GM23338 (cell line): ENCODE measurements around the gene GPATCH2. TPM values are rescaled to one million over a fixed set of nuclear protein-coding genes. Genes with fewer than 3 reads are reported as not detected.

Experiments used
- ATAC-seq: fragments of 200-7000 bp; cut with Tn5 transposase; 3 replicates; pipeline ENCODE4 v1.9.1; 2020
- DNase-seq: peaks from one replicate; pipeline ENCODE4 v3.0.0-alpha.2; 2015; ENCODE audit warnings: low spot score
- H2AFZ ChIP-seq: fragments of 200-600 bp; sonication (generic); 2 replicates; pipeline ENCODE4 v1.8.0; 2016; ENCODE audit warnings: antibody characterized with exemption, mild to moderate bottlenecking, moderate library complexity
- H3F3A ChIP-seq: fragments of 200-600 bp; sonication (generic); replicated peaks from 2 replicates; pipeline ENCODE4 v1.8.0; 2017; ENCODE audit warnings: antibody characterized with exemption, mixed run types, low read depth
- H3K27ac ChIP-seq: fragments of 200-600 bp; sonication (generic); 2 replicates; pipeline ENCODE4 v1.6.1; 2016; ENCODE audit warnings: low read depth
- H3K27me3 ChIP-seq: fragments of 200-600 bp; sonication (generic); 2 replicates; pipeline ENCODE4 v1.8.0; 2016; ENCODE audit warnings: mild to moderate bottlenecking, mixed run types, moderate library complexity; ENCODE audit not compliant: insufficient read depth
- H3K36me3 ChIP-seq: fragments of 200-600 bp; sonication (generic); 2 replicates; pipeline ENCODE4 v1.8.0; 2016; ENCODE audit warnings: mild to moderate bottlenecking; ENCODE audit not compliant: insufficient read depth
- H3K4me1 ChIP-seq: fragments of 200-600 bp; sonication (generic); 2 replicates; pipeline ENCODE4 v1.8.0; 2016; ENCODE audit warnings: mild to moderate bottlenecking, moderate library complexity; ENCODE audit not compliant: insufficient read depth
- H3K4me2 ChIP-seq: fragments of 200-600 bp; sonication (generic); 2 replicates; pipeline ENCODE4 v1.7.1; 2017; ENCODE audit warnings: mixed run types
- H3K4me3 ChIP-seq: fragments of 200-600 bp; sonication (generic); 2 replicates; pipeline ENCODE4 v1.6.1; 2016; ENCODE audit warnings: mixed run types
- H3K79me2 ChIP-seq: fragments of 200-600 bp; sonication (generic); replicated peaks from 2 replicates; pipeline ENCODE4 v1.8.0; 2017; ENCODE audit warnings: mild to moderate bottlenecking; ENCODE audit not compliant: insufficient read depth
- H3K9me2 ChIP-seq: fragments of 200-600 bp; sonication (generic); 2 replicates; pipeline ENCODE4 v1.8.0; 2017; ENCODE audit not compliant: insufficient read depth
- H4K20me1 ChIP-seq: fragments of 200-600 bp; sonication (generic); replicated peaks from 2 replicates; pipeline ENCODE4 v1.8.0; 2017; ENCODE audit warnings: mild to moderate bottlenecking; ENCODE audit not compliant: insufficient read depth
- H3K27ac Mint-ChIP-seq: 2 replicates; pipeline ENCODE4 v1.8.0; 2020; ENCODE audit warnings: inconsistent platforms, mild to moderate bottlenecking, moderate library complexity, mixed read lengths
- H3K27me3 Mint-ChIP-seq: 3 replicates; pipeline ENCODE4 v1.8.0; 2022; ENCODE audit warnings: low read depth, mild to moderate bottlenecking, moderate library complexity, mixed read lengths, inconsistent platforms; ENCODE audit not compliant: insufficient read depth, poor library complexity
- H3K36me3 Mint-ChIP-seq: 3 replicates; pipeline ENCODE4 v1.8.0; 2021; ENCODE audit warnings: low read depth, mild to moderate bottlenecking, inconsistent platforms, moderate library complexity, mixed read lengths
- H3K4me1 Mint-ChIP-seq: 3 replicates; pipeline ENCODE4 v1.8.0; 2020; ENCODE audit warnings: mild to moderate bottlenecking, inconsistent platforms, mixed read lengths
- H3K4me3 Mint-ChIP-seq: 3 replicates; pipeline ENCODE4 v1.8.0; 2021; ENCODE audit warnings: moderate library complexity, mild to moderate bottlenecking, inconsistent platforms, mixed read lengths
- H3K9me3 Mint-ChIP-seq: 3 replicates; pipeline ENCODE4 v1.8.0; 2020; ENCODE audit warnings: moderate library complexity, mild to moderate bottlenecking, inconsistent platforms, mixed read lengths
- CREB1 ChIP-seq: fragments of 250-450 bp; sonication (Bioruptor Pico); IDR thresholded peaks from 2 replicates; pipeline ENCODE4 v1.5.0; 2020; ENCODE audit warnings: low read depth, mild to moderate bottlenecking, moderate library complexity
- EZH2 ChIP-seq: fragments of 200-600 bp; sonication (generic); IDR thresholded peaks from one replicate; pipeline ENCODE4 v1.8.0; 2017; ENCODE audit warnings: antibody characterized with exemption, mild to moderate bottlenecking, low read depth; ENCODE audit not compliant: unreplicated experiment
- EZH2phosphoT487 ChIP-seq: fragments of 200-600 bp; sonication (generic); IDR thresholded peaks from one replicate; pipeline ENCODE4 v1.8.1; 2018; ENCODE audit warnings: antibody characterized with exemption; ENCODE audit not compliant: unreplicated experiment
- JUNB ChIP-seq: IDR thresholded peaks from one replicate; pipeline ENCODE4 v1.6.1; 2016; ENCODE audit warnings: antibody characterized with exemption; ENCODE audit not compliant: unreplicated experiment
- NANOG ChIP-seq: IDR thresholded peaks from 2 replicates; pipeline ENCODE4 v1.6.1; 2016; ENCODE audit warnings: antibody characterized with exemption, borderline replicate concordance
- POLR2AphosphoS5 ChIP-seq: IDR thresholded peaks from 2 replicates; pipeline ENCODE4 v1.6.1; 2016; ENCODE audit warnings: antibody characterized with exemption, low read depth
- REST ChIP-seq: IDR thresholded peaks from one replicate; pipeline ENCODE4 v1.6.1; 2018; ENCODE audit warnings: antibody characterized with exemption; ENCODE audit not compliant: unreplicated experiment
- ZNF114 ChIP-seq: fragments of 250-450 bp; sonication (Bioruptor Pico); IDR thresholded peaks from 2 replicates; pipeline ENCODE4 v1.5.0; 2020; ENCODE audit warnings: mild to moderate bottlenecking, moderate library complexity
- ZNF331 ChIP-seq: fragments of 250-450 bp; sonication (Bioruptor Pico); IDR thresholded peaks from 2 replicates; pipeline ENCODE4 v1.5.0; 2020; ENCODE audit warnings: low read depth, mild to moderate bottlenecking, moderate library complexity
- polyA plus RNA-seq: library from polyadenylated mRNA; unstranded; fragments of >200 nt; fragmentation: Nextera tagmentation; extraction: Ambion mirVana; gene quantifications from 2 replicates; pipeline ENCODE4 v1.2.1, GENCODE V29; 2016
- total RNA-seq: library from RNA; depleted of rRNA; stranded (reverse); fragments of >200 nt; shearing (Covaris generic); gene quantifications from 2 replicates; pipeline ENCODE4 v1.2.3, GENCODE V29; 2014
- TF ChIP-seq, protein P1 (sequence below): fragments of 250-450 bp; sonication (Bioruptor Pico); IDR thresholded peaks from 2 replicates; pipeline ENCODE4 v1.5.0; 2020; ENCODE audit warnings: mild to moderate bottlenecking, moderate library complexity
- TF ChIP-seq, protein P2 (sequence below), 2 experiments: fragments of 200-600 bp in 1 of 2; sonication (generic) in 1 of 2; conservative IDR thresholded peaks; 2 replicates each; pipeline versions ENCODE4 v1.5.1 to v1.6.1; 2016 to 2017; ENCODE audit warnings: antibody characterized with exemption in 2 of 2, low read depth in 2 of 2, mild to moderate bottlenecking in 2 of 2, moderate library complexity in 1 of 2
- TF ChIP-seq, protein P3 (sequence below): IDR thresholded peaks from 2 replicates; pipeline ENCODE4 v1.6.1; 2016; ENCODE audit warnings: antibody characterized with exemption

GPATCH2 gene
- total and polyA plus RNA-seq, 2 experiments from 2014 or later = 12.3 to 26.7 TPM

DNA sequence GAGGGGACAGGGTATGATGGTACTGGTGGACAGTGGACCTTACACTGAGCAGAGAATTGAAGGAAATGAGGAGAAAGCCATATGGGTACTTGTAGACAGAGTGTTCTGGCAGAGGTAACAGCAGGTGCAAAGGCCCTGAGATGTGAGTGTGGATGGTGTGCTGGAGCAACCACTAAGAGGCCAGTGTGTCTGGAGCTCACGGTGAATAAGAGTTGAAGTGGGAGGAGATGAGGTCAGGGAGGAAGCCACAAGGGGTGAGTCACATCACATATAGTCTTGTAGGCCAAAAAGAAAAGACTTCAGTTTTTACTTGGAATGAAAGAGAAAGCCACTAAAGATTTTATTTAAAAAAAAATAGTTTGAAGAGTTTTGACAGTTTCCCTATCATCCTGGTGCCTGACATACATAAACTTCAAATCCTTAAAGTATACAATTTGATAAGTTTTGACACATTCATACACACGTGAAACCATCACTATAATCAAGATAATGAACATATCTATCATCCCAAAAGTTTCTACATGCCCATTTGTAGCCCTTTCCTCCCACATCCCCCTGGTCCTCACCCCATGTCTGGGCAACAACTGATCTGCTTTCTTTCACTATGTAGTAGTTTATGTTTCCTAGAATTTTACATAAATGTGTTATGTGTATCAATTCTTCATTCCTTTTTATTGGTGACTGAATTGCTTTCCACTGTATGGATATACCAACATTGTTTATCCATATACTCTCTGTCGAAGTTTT lies 148.4 kb downstream of the GPATCH2 start (continued):
- TF ChIP-seq JUNB (no peak), EZH2 (no peak)

DNA sequence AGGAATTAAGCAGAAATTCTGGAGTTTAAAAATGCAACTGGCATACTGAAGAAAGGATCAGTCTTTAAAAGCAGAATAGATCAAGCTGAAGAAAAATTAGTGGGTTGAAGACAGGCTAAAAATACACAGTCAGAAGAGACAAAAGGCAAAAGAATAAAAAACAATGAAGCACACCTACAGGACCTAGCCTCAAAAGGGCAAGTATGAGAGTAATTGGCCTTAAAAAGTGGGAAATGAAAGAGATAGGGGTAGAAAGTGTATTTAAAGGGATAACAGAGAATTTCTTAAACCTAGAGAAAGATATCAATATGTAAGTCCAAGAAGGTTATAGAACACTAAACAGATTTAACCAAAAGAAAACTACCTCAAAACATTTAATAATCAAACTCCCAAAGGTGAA lies 152.4 kb downstream of the GPATCH2 start:
- ATAC-seq (no peak), DNase-seq (no peak)
- Histone ChIP-seq H4K20me1 (no peaks in the 10 kb centered on the region), H2AFZ (no peak overlapping the region), H3K27ac (no peak overlapping the region), H3F3A (no peaks in the 10 kb centered on the region), H3K36me3 (no peaks in the 10 kb centered on the region), H3K4me2 (no peak overlapping the region), H3K79me2 (no peaks in the 10 kb centered on the region), H3K4me3 (no peak overlapping the region), H3K4me1 (no peaks in the 10 kb centered on the region), H3K27me3 (no peaks in the 10 kb centered on the region), H3K9me2 (no peaks in the 10 kb centered on the region)
- H3K27me3 Mint-ChIP-seq = peaks cover 1% of the 10 kb centered on the region
- H3K36me3 Mint-ChIP-seq = no peaks in the 10 kb centered on the region
- no peaks in the 10 kb centered on the region for H3K9me3 Mint-ChIP-seq
- H3K4me1 Mint-ChIP-seq = no peaks in the 10 kb centered on the region
- H3K4me3 Mint-ChIP-seq = no peak overlapping the region
- no peak for TF ChIP-seq EZH2
- TF ChIP-seq, protein P1, sequence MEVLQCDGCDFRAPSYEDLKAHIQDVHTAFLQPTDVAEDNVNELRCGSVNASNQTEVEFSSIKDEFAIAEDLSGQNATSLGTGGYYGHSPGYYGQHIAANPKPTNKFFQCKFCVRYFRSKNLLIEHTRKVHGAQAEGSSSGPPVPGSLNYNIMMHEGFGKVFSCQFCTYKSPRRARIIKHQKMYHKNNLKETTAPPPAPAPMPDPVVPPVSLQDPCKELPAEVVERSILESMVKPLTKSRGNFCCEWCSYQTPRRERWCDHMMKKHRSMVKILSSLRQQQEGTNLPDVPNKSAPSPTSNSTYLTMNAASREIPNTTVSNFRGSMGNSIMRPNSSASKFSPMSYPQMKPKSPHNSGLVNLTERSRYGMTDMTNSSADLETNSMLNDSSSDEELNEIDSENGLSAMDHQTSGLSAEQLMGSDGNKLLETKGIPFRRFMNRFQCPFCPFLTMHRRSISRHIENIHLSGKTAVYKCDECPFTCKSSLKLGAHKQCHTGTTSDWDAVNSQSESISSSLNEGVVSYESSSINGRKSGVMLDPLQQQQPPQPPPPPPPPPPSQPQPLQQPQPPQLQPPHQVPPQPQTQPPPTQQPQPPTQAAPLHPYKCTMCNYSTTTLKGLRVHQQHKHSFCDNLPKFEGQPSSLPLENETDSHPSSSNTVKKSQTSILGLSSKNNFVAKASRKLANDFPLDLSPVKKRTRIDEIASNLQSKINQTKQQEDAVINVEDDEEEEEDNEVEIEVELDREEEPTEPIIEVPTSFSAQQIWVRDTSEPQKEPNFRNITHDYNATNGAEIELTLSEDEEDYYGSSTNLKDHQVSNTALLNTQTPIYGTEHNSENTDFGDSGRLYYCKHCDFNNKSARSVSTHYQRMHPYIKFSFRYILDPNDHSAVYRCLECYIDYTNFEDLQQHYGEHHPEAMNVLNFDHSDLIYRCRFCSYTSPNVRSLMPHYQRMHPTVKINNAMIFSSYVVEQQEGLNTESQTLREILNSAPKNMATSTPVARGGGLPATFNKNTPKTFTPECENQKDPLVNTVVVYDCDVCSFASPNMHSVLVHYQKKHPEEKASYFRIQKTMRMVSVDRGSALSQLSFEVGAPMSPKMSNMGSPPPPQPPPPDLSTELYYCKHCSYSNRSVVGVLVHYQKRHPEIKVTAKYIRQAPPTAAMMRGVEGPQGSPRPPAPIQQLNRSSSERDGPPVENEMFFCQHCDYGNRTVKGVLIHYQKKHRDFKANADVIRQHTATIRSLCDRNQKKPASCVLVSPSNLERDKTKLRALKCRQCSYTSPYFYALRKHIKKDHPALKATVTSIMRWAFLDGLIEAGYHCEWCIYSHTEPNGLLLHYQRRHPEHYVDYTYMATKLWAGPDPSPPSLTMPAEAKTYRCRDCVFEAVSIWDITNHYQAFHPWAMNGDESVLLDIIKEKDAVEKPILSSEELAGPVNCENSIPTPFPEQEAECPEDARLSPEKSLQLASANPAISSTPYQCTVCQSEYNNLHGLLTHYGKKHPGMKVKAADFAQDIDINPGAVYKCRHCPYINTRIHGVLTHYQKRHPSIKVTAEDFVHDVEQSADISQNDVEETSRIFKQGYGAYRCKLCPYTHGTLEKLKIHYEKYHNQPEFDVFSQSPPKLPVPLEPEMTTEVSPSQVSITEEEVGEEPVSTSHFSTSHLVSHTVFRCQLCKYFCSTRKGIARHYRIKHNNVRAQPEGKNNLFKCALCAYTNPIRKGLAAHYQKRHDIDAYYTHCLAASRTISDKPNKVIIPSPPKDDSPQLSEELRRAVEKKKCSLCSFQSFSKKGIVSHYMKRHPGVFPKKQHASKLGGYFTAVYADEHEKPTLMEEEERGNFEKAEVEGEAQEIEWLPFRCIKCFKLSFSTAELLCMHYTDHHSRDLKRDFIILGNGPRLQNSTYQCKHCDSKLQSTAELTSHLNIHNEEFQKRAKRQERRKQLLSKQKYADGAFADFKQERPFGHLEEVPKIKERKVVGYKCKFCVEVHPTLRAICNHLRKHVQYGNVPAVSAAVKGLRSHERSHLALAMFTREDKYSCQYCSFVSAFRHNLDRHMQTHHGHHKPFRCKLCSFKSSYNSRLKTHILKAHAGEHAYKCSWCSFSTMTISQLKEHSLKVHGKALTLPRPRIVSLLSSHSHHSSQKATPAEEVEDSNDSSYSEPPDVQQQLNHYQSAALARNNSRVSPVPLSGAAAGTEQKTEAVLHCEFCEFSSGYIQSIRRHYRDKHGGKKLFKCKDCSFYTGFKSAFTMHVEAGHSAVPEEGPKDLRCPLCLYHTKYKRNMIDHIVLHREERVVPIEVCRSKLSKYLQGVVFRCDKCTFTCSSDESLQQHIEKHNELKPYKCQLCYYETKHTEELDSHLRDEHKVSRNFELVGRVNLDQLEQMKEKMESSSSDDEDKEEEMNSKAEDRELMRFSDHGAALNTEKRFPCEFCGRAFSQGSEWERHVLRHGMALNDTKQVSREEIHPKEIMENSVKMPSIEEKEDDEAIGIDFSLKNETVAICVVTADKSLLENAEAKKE (CRISPR knock-in tag) = no peak
- TF ChIP-seq JUNB = no peak
- no peak for TF ChIP-seq REST
- no peak for TF ChIP-seq ZNF114 (CRISPR knock-in tag)
- no peak for TF ChIP-seq ZNF331 (CRISPR knock-in tag)
- TF ChIP-seq, protein P2, sequence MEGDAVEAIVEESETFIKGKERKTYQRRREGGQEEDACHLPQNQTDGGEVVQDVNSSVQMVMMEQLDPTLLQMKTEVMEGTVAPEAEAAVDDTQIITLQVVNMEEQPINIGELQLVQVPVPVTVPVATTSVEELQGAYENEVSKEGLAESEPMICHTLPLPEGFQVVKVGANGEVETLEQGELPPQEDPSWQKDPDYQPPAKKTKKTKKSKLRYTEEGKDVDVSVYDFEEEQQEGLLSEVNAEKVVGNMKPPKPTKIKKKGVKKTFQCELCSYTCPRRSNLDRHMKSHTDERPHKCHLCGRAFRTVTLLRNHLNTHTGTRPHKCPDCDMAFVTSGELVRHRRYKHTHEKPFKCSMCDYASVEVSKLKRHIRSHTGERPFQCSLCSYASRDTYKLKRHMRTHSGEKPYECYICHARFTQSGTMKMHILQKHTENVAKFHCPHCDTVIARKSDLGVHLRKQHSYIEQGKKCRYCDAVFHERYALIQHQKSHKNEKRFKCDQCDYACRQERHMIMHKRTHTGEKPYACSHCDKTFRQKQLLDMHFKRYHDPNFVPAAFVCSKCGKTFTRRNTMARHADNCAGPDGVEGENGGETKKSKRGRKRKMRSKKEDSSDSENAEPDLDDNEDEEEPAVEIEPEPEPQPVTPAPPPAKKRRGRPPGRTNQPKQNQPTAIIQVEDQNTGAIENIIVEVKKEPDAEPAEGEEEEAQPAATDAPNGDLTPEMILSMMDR (conservative IDR thresholded peaks at IDR 0.05; ENCODE audit: low read depth in 2 of 2) = no peak
- TF ChIP-seq, protein P3, sequence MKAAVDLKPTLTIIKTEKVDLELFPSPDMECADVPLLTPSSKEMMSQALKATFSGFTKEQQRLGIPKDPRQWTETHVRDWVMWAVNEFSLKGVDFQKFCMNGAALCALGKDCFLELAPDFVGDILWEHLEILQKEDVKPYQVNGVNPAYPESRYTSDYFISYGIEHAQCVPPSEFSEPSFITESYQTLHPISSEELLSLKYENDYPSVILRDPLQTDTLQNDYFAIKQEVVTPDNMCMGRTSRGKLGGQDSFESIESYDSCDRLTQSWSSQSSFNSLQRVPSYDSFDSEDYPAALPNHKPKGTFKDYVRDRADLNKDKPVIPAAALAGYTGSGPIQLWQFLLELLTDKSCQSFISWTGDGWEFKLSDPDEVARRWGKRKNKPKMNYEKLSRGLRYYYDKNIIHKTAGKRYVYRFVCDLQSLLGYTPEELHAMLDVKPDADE = no peak
- no peak for TF ChIP-seq EZH2phosphoT487
- TF ChIP-seq NANOG = no peak
- no peak for TF ChIP-seq POLR2AphosphoS5
- TF ChIP-seq CREB1 (CRISPR knock-in tag) = no peak
- H3K27ac Mint-ChIP-seq = no peak overlapping the region
